T1000 (cell line): ENCODE measurements around the gene ALDH1L1.

ENCODE experiments used
- DNase-seq: peaks from one replicate; lab custom pipeline; 2025; ENCODE audit warnings: mixed read lengths; lab: John Stamatoyannopoulos, UW

The ALDH1L1 gene

DNA sequence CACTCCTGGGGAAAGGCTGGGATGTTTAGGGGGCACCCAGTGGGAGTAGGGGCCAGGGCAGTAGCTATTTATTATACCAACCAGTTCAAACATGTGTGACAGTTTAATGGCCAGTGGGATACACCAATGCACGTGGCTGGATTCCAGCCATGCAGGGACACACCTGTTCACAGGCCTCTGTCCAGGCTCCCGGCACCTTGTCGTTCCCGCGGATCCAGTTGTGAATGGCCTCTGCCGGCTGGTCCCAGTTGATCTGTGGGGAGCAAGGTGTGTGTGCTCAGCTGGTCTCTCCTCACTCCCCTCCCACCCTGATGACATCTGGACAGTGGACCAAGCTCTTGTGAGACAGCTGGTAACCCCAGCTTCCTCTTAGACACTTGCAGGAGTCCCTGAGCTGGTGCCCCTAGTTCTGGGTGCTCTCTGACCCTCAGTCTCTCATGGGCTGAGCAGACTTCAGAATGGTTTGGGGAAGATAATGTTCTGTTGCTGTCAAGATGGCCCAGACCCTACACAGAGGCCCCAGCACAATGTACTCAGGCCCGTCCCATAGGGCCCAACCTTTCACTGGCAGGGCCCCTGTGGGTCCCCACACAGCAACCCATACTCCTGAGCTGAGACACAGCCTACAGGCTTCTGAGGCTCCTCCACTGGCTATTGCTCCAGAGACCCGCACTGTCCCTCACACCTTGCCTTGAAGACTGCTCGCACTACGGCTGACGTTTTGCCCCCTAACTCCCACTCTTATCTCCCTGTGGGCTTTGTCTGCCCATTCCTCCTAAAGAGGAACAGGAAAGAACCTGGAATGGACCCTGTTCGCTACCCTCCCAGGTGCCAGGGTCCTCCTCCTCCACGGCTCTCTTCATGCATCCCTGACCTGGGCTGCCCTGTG, 25.8 kb downstream of the ALDH1L1 start:
- no peak for DNase-seq

DNA sequence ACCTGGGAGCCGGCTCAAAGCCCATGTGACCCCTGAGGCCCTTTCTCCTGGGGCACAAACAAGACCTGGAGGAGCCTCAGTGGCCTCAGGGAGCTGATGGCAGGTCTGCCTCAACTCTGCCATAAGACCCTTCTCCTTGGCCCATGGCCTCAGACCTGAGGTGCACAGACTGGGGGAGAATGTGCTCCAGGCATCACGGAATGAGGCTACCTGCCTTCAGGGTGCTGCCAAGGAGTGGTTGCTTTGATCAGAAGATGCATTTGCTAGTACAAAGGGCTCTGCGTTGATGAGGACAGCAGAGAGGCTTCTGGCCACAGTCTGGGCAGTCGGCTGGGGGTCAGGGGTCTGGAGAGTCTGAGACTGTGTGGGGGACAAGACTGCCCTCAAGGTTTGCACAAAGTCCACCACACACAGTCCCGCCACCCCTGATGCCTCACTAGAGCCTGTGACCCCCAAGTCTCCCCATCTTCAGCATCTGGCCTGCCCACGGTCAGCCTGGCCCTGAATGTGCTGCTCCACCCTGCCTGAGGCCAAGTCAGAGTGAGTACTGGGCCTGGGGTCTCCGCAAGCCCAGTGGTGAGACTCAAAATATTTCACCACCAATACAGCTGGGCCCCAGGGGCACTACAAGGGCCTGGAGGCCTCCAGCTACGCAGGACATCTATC, 26.6 kb downstream of the ALDH1L1 start:
- DNase-seq: no peak

DNA sequence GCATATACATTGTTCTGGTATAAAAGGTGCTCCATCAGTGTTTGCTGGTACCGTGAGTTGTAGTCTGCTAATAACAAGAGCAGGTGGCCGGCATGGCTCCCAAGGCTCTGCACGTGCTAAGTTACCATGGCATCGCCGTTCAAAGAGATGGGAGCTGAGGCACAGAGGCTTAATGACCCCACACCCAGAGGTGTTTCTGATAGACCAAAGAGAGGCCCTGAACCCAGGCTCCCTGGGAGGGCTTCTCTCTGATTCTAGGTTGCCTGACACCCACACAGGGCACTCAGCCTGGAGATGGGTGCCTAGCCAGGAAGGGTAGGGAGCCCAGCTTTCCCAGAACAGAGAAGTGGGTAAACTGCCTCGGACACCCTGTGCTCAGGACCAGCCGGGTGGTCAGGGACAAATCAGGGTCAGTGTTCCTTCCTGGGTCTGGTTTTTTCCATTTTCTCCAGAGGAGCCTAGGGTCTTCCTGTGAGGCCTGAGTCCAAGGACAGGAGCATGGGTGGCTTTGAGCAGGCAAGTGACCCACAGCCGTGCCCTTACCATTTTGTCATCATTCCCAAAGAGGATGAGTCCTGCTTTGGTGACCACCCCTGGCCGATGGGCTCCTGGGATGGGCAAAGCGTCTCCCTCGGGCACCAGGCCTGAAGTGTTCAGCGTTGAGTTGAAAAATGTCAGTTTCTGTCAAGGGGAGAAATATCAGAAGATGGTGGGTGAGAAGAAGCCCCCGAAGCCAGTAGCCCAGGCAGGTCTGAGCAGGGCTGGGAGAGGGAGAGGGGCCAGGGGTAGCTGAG, 27.3 kb downstream of the ALDH1L1 start:
- no peak for DNase-seq

DNA sequence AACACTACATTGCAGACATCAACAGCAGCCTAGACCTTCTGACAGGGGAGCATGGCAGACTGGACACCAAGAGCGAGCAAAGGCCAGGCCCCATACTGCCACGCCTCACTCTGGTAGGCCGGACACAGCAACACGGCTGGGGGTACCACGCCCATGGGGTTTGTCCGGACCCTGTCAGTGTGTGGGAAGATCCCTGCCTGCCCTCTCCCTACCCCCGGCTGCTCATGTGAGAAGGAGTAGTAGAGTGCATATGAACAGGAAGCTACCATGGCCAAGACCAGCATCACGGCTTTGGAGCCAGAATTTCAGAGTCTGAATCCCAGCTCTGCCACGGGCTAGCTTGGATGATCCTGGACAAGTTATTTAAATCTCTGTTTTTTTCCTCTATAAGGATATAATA, 27.9 kb downstream of the ALDH1L1 start:
- DNase-seq: no peak

DNA sequence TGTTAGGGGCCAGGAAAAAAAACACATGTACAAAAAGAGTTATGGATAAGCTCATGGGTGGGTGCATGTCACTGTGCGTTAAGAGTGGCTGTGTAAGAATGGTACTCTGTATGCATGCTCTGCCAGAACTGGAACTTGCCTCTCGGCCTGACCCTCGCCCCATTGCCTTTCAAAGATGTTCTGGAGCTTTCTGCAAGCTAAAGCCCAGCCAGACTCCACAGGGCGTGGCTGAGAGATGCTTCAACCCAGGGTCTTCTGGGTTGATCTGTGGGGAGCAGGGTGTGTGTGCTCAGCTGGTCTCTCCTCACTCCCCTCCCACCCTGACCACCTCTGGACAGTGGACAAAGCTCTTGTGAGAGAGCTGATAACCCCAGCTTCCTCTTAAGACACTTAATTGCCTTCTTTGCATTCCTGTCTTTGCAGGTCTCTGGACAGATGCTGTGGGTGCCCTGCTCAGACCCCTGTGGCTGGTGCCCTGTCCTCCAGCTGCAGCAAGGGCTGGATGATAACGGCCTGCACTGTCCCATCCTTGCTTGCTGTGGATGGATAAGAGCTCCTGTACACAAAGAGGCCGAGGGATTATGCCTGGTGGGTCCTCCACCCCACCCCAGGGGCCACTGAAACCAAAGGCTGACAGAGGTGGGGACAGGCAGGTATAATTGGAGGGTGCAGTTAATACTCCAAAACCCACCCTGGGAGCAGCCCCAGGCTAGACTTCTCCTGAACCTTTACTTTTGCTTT, 28.7 kb downstream of the ALDH1L1 start:
- no peak for DNase-seq

DNA sequence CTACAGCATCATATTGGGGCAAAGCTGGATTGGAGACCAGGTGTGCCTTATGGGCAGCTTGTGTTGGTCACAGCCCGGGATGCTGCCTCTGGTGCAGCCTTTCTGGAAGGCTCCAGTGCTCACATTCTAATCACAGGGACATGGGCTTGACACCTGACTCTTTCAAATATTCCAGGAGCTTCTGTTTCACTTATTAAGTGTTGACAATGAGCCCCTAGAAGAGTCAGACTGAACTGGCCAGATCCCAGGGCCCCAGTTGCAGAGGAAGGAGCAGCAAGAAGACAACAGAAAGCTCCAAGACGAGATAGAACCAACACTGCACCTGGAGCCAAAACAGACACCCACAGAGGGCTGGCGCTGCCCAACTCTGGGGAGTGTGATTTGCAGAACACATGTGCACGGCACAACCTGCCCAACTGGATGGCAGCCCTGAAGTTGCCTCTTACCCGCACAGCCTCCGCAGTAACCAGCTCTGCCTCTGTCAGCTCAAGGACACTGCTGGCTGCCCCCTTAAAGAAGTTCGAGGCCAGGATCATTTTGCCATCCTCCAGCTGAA, 30.3 kb downstream of the ALDH1L1 start:
- DNase-seq: no peak

DNA sequence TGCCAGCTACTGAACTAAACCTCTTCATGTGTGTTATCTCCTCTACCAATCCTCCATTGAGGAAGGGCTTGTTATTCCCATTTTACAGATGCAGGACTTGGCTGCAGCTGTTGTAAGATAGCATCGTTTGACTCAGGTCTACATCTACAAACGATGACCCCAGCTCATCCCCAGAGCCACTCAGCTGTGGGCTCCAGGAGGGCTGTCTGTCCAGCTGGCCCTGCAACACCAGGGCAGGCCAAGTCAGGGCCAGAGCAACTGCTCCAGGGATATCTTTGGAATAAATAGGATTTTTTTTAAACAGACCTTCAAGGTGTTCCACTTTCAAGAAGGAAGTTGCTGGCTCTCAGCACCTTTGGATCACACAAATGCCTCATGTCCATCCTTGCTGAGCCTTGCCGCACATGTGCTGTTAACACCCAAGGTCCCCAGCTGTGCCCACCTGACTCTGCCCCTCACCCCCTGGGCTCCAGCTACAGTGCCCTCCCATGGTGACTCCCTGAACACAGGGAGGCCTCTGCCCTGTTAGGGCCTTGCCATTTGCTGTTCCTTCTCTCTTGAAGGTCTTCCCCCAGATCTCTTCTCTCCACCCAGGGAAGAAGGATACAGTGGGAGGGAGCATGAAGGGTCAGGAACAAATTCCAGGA, 31.0 kb downstream of the ALDH1L1 start:
- DNase-seq: no peak

DNA sequence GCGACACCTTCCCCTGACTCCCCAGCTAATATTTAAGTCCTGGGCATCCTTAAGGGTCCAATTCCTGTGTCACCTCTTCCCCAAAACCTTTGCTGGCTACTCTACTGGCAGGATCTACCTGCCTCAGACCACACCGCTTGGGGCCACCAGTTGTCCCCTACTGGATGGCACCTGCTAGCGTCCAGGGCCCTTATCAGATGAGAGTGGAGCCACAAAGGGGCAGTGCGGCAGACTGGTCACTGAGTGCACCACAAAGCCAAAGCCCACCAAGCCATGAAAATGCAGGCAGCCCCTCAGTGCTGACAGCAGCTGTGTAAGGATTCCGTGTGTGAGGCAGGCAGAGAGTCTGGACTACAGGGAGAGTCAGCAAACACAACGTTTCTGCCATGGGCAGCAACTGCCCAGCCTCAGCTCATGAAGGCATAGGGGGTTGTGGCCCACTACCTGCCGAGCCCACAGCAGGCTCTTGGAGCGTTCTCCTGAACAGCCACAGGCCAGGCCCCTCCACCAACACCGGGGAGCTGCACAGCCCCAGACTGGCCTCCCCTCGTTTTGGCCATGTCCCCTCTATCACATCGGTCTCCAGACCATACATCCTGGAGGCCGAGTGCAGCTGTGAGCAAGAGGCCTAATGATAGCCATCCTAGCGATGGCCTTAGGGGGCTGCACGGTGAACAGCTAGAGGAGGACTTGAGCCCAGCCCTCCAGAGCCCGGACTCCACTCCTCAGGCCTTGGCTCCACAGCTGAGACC, 32.3 kb downstream of the ALDH1L1 start:
- DNase-seq: no peak

DNA sequence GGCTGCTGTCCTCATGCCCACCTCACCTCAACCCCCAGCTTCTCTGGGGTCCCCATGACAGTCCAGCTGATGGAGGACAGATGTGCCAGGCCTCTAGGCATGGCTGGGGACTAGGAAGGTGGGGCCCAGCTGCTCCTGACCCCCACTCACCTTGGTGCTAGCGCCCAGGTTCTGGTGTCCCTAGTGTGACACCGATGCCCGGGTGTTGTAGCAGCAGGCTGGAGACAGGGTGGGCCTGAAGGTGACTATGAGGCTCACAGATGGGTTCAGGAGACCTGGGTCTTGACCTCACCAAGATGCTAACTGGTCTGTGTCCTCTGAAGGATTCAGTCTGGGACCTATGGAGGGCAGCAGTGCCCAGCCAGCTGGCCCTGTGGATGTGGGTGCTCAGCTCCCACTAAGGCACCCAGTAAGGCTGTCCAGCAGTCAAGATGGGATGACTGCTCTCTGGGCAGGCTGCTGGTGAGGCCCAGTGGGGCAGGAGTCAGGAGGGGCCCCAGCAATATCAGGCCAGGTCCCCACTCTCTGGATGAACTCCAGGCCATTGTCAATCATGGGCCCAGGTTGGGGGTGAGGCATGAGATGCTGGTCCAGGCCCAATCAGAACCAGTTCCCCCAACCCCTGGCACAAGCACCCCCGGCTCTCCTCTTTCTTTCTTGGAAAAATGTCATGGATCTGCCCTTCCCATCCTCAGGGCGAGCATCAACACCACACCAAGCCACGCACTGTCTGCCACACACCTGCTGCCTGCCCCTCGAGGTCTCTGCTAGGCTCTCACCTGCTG, 33.0 kb downstream of the ALDH1L1 start:
- DNase-seq: no peak

DNA sequence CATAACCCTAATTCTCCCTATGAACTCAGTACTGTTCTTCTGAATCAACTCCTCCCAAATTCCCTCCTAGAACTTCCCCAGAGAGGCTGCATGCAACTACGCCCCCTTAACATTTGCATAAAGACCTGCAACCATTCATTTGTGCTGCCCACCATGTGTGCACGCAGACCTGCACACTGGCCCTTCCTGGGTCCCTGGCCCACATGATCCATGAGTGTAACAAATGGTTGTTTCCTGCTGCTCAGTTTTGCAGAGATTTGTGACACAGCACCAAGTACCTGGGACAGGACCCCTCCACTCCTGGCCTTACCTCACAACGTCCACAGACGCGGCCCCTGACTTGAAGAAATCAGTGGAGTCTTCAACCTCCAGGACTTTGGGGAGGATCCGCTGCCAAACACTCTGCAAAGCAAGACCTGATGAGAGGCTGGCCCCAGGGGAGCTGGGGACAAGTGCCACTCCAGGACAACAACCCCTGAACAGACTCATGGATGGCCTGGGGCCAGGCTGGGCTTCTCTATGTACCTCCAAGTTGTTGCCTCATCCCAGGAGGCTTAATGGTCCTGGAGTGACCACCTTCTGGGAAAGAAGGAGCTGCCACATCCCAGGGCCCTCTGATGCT, 33.8 kb downstream of the ALDH1L1 start:
- no peak for DNase-seq

DNA sequence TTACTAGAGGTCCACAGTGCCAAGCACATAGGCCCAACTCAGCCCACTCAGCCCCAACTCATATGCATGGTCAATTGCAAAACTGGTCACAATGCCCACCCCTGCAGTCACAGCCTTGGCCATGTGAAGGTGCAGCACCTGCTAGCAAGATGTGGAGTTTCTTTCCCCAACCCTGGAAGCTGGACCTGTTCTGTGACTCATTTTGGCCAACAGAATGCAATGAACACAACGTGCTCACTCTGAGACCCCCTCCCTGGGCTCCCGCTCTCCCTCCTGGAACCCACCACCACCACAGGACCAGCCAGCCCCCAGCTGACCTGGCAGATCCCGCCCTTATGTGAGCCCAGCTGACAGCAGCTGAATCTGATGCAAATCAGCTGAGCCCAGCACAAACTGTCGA, 34.4 kb downstream of the ALDH1L1 start:
- no peak for DNase-seq

DNA sequence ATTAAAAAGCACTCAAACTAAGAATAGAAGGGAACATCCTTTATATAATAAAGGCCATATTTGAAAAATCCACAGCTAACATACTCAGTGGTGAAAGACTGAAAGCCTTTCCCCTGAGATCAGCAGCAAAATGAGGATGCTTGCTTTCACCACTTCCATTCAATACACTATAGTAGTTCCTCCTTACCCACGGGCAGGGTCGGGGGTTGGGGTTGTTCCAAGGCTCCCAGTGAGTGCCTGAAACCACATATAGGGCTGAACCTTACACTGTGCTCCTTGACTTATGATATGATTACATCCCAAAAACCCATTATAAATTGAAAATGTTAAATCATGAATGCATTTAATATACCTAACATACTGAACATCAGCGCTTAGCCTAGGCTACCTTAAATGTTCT, 37.7 kb downstream of the ALDH1L1 start:
- DNase-seq: no peak

DNA sequence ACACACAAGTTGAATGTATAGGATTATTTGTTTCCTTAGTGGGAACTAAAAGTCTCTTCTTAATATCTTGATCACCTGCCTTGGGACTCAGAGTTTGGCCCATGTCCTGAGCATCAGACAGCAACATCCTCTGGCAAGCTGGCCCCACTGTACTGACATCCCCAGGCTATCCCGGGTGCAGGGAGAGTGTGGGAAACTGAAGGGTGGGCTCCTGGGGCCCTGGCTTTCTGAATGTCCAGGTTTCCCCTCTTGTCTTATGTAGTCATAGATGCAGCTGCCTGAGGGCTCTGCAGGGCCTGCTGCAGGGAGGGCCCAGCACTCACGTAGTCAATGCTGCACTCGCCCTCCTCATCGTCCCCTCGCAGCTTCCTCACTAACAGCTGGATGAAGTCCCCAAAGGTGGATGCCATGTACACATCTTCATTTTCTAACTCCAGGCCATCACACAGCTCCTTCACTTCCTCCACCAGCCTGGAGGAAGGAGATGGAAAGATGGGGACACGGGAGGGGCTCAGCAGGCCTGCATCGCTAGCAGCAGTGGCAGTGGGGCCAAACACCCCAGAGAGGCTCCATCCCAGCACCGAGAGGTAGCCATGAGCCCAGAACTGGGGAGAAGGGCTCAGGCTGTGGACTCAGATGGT, 42.8 kb downstream of the ALDH1L1 start:
- no peak for DNase-seq

DNA sequence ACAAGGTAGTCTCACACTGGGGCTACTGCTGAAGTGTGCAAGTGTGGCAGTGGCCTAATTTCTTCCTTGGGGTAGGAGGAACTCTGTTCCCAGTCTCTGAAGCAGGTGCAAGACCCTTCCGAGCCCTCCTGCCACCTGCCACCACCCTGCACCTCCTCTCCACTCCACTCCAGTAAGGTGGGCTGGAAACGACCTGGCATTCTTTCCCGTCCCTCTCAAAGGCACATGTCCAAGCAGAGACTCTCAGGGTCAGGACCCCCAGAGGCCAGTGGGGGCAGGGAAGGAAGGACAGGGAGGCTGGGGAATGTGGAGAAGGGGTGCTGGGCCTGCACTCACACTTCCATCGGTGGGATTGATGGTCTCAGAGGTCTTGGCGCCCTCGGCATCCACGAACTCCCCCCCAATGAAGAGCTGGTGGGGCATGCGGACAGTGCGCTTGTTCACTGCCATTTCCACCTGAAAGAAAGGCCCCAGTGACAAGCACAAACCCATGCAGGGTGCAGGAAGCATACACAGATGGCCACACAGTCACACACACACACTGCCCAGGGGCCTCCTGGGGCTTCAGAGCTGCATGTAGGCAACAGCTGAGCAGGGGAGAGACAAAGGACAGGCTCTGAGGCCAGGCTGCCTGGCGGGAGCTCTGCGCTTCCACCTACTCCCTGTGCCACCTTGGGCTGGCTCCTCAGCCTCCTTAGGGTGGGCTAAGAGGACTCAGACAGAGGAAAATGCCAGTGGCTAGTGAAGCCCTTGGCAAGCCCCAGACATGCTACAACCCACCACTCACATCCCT, 43.8 kb downstream of the ALDH1L1 start:
- no peak for DNase-seq

DNA sequence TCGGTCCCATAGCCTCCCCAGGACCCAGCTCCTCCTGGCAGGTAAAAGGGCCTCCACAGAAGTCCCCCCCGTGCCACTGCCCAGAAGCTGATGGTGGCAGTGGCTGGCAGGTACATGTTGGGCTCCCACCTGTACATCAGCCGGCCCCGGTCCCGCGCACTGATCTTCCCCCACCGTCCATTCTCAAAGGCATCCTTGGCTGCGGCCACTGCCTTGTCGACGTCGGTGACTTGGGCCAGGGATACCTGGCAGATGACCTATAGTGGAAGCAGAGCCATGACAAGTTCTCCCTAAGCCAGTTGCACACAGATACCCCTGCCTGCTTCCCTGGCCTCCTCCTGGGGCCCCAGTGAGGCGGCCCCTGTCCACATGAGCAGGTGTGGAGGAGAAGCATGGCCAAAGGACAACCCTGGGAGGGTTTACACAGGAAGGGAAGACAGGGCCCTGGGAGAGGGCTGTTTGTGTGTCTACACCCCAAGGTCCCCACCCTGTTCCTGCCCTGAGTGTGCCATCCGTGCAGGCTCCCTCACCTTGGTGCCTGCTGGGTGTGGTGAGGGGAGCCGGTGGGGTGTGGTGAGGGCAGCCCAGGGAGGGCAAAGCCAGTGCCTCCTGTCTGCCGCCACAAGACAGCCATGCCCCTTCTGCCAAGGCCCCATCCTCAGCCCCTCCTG, 44.8 kb downstream of the ALDH1L1 start:
- no peak for DNase-seq

DNA sequence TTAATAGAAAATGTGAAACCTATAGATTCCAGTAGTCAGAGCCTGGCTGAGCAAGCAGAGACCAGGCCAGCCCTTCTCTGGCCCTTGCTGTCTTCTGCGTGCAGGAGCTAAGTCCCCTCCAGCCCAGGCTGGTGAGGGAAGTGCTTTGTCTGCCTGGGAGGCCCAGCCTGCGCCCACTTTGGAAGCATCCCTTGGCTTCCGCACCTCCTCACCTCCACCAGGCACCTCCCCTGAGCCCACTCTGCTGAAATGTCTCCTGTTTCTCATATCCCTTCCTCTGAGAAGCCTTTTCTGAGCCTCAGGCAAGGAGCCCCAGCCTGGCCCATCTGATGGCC, 45.3 kb downstream of the ALDH1L1 start:
- no peak for DNase-seq

DNA sequence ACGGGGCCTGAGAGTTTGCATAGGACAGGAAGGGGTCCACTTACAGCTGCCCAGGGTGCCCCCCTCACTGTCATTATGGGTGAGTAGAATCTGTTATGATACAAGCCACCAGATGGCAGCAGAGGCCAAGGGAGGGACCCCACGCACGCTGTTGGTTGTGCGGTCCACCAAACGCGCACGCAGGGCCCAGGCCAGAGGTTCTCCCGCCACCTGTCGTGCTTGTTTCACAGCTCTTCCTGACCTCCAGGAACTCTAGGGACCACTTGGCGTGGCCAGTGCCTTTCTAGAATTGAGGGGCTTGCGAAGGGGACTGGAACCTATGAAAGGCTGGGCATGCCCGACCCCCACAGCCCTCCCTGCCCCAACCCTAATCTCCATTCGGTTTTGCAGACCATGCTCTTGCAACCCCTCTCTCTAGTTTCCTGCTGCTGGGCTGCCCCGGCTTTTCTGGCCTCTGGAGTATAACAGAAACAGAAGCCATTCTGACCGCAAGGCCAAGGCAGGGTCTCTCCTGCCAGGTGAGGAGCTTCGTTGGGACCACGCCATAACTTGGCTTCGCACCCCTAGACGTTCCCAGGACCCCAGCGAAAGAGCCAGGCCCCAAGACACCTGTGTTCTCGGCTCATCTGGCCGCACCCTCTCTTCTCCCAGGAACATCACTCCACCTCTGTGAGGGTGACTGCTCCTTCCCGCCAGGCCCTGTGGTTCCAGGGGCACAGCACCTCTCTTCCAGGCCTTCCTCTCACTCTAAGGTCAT, 46.0 kb downstream of the ALDH1L1 start:
- no peak for DNase-seq
